Left ventricle myocardium inferior (tissue), 1 donor: ENCODE data around the gene PNRC2. TPM values are rescaled to one million over a fixed set of nuclear protein-coding genes. Genes with fewer than 3 reads are reported as not detected.

ENCODE experiments used
- DNase-seq: peaks from one replicate; pipeline ENCODE4 v3.0.0-alpha.2; 2020
- H3K27ac ChIP-seq: fragments of 200-600 bp; replicated peaks from 2 replicates; pipeline ENCODE4 v1.8.0; 2021
- H3K27me3 ChIP-seq: fragments of 200-600 bp; 2 replicates; pipeline ENCODE4 v1.8.0; 2021; ENCODE audit warnings: low read depth
- H3K36me3 ChIP-seq: fragments of 200-600 bp; 2 replicates; pipeline ENCODE4 v1.8.0; 2021
- H3K4me1 ChIP-seq: fragments of 200-600 bp; 2 replicates; pipeline ENCODE4 v1.8.0; 2021
- H3K4me3 ChIP-seq: fragments of 200-600 bp; 2 replicates; pipeline ENCODE4 v1.8.0; 2021; ENCODE audit warnings: mild to moderate bottlenecking, moderate library complexity
- H3K9me3 ChIP-seq: fragments of 200-600 bp; replicated peaks from 2 replicates; pipeline ENCODE4 v1.8.0; 2021
- intact Hi-C: fragments of 100-400 bp; cut with micrococcal nuclease; formaldehyde crosslinking; loops from one replicate; pipeline ENCODE4 v1.11.0; 2022
- total RNA-seq: library from RNA; stranded (reverse); fragmentation: NEBNext Ultra II Directional; extraction: Animal tissue kit (Norgen Biotek cat#: 25700); gene quantifications from one replicate; pipeline ENCODE4 v1.2.1, GENCODE V29; 2021
- TF ChIP-seq, protein P1 (sequence below): fragments of 200-600 bp; IDR thresholded peaks from 2 replicates; pipeline ENCODE4 v1.8.0; 2021; ENCODE audit warnings: antibody characterized with exemption, mild to moderate bottlenecking, borderline replicate concordance
- donor health status: DM: no; HTN: yes; CAD: no; lungs with severe emphysema.

PNRC2 gene
- total RNA-seq, 1 donor from 2014 or later: 92.3 TPM

DNA sequence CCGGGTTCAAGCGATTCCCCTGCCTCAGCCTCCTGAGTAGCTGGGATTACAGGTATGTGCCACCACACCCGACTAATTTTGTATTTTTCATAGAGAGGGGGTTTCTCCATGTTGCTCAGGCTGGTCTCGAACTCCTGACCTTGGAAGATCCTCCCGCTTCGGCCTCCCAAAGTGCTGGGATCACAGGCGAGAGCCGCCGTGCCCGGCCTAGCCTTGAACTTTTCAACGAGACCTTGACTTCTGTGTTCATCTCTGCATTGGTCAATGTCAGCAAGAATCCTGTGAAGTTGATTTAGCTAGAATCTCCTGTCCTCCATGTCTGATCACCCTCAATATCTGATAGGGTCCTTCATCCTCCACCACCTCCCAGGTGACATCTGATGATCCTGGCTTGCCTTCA, 35.0 kb upstream of the PNRC2 start:
- Histone ChIP-seq H3K9me3 (no peaks in the 10 kb centered on the region), H3K4me3 (no peak overlapping the region), H3K4me1 (peaks cover 20% of the 10 kb centered on the region), H3K36me3 (no peaks in the 10 kb centered on the region), H3K27ac (no peak overlapping the region), H3K27me3 (no peaks in the 10 kb centered on the region)
- DNase-seq: no peak
- TF ChIP-seq, protein P1, sequence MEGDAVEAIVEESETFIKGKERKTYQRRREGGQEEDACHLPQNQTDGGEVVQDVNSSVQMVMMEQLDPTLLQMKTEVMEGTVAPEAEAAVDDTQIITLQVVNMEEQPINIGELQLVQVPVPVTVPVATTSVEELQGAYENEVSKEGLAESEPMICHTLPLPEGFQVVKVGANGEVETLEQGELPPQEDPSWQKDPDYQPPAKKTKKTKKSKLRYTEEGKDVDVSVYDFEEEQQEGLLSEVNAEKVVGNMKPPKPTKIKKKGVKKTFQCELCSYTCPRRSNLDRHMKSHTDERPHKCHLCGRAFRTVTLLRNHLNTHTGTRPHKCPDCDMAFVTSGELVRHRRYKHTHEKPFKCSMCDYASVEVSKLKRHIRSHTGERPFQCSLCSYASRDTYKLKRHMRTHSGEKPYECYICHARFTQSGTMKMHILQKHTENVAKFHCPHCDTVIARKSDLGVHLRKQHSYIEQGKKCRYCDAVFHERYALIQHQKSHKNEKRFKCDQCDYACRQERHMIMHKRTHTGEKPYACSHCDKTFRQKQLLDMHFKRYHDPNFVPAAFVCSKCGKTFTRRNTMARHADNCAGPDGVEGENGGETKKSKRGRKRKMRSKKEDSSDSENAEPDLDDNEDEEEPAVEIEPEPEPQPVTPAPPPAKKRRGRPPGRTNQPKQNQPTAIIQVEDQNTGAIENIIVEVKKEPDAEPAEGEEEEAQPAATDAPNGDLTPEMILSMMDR: no peak
- intact Hi-C loops: no loop called here

DNA sequence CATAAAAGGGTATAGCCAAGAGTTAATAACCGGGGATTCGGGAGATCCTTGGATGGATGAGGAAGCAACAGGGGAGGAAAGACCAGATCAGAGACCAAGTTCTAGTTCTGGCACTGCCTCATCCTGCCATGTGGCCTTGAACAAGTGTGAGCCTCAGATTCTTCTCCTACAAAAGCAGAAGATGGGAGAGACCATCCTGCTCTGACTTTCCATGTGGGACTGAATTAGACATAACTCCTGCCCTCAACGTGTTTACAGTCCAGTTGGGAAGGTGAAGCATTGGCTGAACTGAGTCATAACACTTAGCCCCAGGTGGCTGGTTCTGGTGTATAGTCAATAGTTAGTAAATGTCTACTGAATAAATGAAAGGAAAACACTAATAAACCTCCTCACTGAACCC, 34.3 kb upstream of the PNRC2 start:
- no peak for DNase-seq
- Histone ChIP-seq H3K27ac (no peak overlapping the region), H3K4me3 (no peak overlapping the region), H3K9me3 (no peaks in the 10 kb centered on the region), H3K27me3 (no peaks in the 10 kb centered on the region), H3K4me1 (peaks cover 19% of the 10 kb centered on the region), H3K36me3 (no peaks in the 10 kb centered on the region)
- intact Hi-C loops: no loop called here
- TF ChIP-seq, protein P1: no peak

DNA sequence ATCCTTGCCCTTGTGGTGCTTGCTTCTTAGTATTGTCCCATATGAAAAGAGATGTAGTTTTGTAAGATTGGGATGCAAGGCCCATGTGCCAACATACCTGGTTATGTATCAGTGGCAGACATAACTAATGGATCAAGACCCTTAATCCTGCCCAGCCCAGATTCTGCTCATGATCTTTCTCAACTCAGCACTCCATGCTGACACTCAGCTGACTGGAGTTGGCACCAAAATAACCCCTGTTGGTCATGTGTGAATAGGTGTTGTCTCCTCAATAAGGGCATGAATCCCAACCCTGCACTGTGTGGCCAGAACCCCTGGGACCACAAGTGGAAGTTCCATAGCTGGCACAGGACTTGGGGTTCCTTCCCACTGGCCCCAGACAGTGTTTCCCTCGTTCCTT, 32.5 kb upstream of the PNRC2 start:
- H3K27me3 ChIP-seq: no peaks in the 10 kb centered on the region
- intact Hi-C loops: no loop called here

DNA sequence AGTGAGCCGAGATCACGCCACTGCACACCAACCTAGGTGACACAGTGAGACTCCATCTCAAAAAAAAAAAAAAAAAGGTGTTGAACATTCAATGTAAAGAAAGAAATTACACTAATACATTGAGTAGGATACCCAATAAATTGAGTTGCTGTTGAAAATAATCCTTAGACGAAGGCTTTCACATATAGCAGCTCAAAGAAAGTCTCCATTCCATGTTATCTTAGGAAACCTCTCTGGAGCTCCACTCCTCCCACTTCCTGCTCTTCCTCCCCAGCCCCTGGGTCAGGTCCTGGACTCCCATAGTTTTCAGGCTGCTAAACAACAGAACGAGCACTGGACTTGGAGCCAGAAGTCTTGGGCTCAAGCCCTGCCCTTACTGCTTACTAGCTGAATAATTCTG, 30.8 kb upstream of the PNRC2 start:
- no peaks in the 10 kb centered on the region for H3K36me3 ChIP-seq
- no peak overlapping the region for H3K27ac ChIP-seq
- TF ChIP-seq, protein P1: no peak
- no peaks in the 10 kb centered on the region for H3K9me3 ChIP-seq
- no peak for DNase-seq
- H3K27me3 ChIP-seq: no peaks in the 10 kb centered on the region
- intact Hi-C loops: no loop called here
- H3K4me1 ChIP-seq: peaks cover 5% of the 10 kb centered on the region
- no peak overlapping the region for H3K4me3 ChIP-seq

More for the DNA sequence above, 32.5 kb upstream of the PNRC2 start:
- no peak for DNase-seq
- H3K4me3 ChIP-seq: no peak overlapping the region
- H3K36me3 ChIP-seq: no peaks in the 10 kb centered on the region
- no peaks in the 10 kb centered on the region for H3K9me3 ChIP-seq
- peaks cover 7% of the 10 kb centered on the region for H3K4me1 ChIP-seq
- H3K27ac ChIP-seq: no peak overlapping the region
- TF ChIP-seq, protein P1: no peak

DNA sequence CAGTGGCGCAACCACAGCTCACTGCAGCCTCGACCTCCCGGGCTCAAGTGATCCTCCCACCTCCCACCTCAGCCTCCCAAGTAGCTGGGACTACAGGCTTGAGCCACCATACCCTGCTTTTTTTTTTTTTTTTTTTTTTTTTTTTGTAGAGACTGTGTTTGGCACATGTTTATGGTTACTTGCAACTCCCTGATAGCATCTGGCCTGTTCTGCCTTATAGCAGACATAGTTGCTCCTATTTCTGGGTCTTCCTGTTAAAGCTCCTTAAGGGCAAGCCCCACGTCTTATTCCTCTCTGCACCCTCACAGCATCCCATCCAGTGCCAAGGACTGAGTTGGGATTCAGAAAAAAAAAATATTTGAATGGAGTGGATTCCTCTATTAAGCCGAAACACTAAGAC, 29.4 kb upstream of the PNRC2 start:
- Histone ChIP-seq H3K9me3 (no peaks in the 10 kb centered on the region), H3K36me3 (no peaks in the 10 kb centered on the region), H3K4me1 (no peaks in the 10 kb centered on the region), H3K27ac (no peak overlapping the region), H3K27me3 (no peaks in the 10 kb centered on the region), H3K4me3 (no peak overlapping the region)
- intact Hi-C loops: no loop called here
- TF ChIP-seq, protein P1: no peak
- no peak for DNase-seq
